GM10248 (cell line): ENCODE measurements around the gene CBR1.

Source experiments
- CTCF ChIA-PET: fragments of 300-600 bp; sonication (Branson Sonifier 250); formaldehyde crosslinking; extraction: SDS; loops from one replicate; lab custom pipeline; 2021; ENCODE audit warnings: antibody characterized with exemption; lab: Yijun Ruan, JAX
- POLR2A ChIA-PET: fragments of 350-650 bp; sonication (Branson Sonifier 250); formaldehyde crosslinking; extraction: SDS; loops from one replicate; lab custom pipeline; 2020; ENCODE audit warnings: antibody characterized with exemption; lab: Yijun Ruan, JAX
- DNase-seq: peaks from one replicate; pipeline ENCODE4 v3.0.0; 2012; ENCODE audit errors: extremely low spot score
- TF ChIP-seq, protein P1 (sequence below): IDR thresholded peaks from 2 replicates; pipeline ENCODE4 v1.5.1; 2012; ENCODE audit warnings: mild to moderate bottlenecking, low read depth; ENCODE audit errors: extremely low read depth, missing control alignments, control extremely low read depth

CBR1 gene

DNA sequence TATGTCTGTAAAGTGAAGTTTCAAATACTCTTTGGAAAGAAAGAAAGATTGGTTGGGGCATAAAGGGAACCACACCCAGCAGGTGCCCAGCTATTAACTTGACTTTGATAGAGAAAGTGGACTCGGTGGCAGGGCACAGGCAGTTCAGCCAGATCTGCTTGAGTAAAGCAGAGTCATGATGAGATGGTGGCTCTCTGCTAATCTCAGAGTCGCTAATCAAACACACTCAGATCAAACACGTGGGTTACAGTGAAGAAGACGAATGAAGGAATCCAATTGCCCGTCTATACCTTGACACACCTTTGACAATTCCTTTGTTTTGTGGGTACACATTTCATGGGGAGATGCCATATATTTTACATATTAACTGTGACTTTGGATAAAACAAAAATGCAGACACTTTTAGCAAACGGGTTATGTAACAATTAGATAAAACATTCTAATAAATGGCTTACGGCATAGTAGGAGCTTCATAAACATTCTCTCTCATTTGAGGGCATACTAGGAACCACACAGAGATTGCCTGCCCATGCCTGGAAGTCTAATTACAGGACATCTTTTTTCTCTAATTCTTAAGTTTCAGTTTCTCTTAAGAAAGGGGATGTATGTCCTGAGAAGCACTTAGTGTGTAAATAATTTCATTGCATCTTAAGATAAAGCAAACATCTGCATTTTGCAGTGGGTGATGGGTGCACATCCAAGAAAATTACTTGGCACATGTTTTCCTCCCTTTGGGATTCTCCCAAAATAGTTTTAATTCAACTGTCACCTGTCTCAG is 7.2 kb downstream of the CBR1 start:
- DNase-seq, result peak; percentile 31
- ChIA-PET CTCF (interaction anchor here (0.7 to 1.5 kb wide), 3 partner anchors 10 to 49 kb away, joined by 3 to 5 read pairs (median 4); no protein-coding TSS in a partner anchor), POLR2A (interaction anchor here (0.6 kb wide), 1 partner anchor 13 kb away, joined by 3 read pairs; no protein-coding TSS in a partner anchor)
- TF ChIP-seq, protein P1, sequence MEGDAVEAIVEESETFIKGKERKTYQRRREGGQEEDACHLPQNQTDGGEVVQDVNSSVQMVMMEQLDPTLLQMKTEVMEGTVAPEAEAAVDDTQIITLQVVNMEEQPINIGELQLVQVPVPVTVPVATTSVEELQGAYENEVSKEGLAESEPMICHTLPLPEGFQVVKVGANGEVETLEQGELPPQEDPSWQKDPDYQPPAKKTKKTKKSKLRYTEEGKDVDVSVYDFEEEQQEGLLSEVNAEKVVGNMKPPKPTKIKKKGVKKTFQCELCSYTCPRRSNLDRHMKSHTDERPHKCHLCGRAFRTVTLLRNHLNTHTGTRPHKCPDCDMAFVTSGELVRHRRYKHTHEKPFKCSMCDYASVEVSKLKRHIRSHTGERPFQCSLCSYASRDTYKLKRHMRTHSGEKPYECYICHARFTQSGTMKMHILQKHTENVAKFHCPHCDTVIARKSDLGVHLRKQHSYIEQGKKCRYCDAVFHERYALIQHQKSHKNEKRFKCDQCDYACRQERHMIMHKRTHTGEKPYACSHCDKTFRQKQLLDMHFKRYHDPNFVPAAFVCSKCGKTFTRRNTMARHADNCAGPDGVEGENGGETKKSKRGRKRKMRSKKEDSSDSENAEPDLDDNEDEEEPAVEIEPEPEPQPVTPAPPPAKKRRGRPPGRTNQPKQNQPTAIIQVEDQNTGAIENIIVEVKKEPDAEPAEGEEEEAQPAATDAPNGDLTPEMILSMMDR, result no peak

DNA sequence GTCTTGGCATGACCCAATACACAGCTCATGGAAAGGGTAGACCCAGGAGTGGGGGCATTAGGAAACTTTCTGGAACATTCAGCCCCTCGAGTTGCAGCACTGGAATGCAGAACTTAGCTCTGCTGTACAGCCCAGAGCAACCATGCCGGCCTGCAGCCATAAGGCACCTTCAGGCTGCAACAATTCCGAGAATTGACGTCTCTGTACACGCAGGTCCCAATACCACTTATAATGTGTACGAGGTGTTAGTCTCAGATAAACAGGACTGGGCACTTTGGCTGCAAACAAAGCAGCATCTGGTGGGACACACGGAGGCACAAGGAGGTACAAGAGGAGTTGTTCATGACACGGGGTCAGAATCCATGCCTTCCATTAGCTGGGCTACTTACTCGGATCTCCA is 7.9 kb downstream of the CBR1 start:
- POLR2A ChIA-PET, result no interaction called here
- TF ChIP-seq, protein P1, result no peak
- no peak for DNase-seq
- CTCF ChIA-PET, result interaction anchor here (0.9 to 1.6 kb wide), 2 partner anchors 47 to 50 kb away, joined by 3 read pairs; no protein-coding TSS in a partner anchor

DNA sequence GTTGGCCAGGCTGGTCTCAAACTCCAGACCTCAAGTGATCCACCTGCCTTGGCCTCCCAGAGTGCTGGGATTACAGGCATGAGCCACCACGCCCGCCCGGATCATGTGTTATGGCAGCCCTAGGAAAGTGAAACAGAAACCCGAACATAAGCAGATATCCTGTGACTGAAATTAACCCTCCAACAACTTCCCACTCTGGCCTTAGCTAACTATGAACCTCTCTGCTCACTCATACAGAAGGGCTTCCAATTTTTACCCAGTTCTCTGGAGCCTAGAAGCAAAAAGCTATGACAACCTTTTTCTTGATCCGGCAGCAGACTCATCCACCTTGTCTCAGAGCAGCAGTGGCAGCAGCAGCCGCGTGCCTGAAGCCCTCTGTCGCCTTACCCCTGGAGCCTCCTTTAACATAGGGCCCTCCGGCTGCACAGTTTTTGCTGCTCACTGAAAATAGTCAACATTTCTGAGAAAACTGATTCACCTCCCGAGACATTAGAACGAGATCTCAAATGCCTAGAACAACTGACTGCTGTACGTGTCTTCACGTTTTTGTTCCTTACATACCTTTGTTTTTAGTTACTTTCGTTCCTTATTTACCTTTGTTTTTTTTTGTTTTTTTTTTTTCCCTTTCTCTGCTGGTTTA is 9.3 kb downstream of the CBR1 start:
- TF ChIP-seq, protein P1, result no peak
- ChIA-PET CTCF (interaction anchor here (0.7 to 1.6 kb wide), 2 partner anchors 33 to 45 kb away, joined by 3 read pairs; no protein-coding TSS in a partner anchor), POLR2A (no interaction called here)
- peak; percentile 32 for DNase-seq

DNA sequence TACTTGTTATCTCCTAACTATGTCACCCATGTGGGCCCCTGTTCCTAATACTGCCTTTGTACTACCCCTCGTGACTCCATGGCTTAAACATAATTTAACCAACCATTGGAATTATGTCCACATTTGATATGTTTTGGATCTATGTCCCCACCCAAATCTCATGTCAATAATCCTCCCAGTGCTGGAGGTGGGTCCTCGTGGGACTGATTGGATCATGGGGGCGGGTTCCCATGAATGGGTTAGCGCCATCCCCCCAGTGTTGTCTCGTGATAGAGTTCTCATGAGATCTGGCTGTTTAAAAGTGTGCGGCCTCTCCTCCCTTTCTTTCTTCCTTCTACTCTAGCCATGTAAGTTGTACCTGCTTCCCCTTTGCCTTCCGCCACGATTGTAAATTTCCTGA is 9.8 kb downstream of the CBR1 start:
- ChIA-PET CTCF (interaction anchor here (0.7 kb wide), 1 partner anchor 32 kb away, joined by 3 read pairs; no protein-coding TSS in a partner anchor), POLR2A (no interaction called here)
- TF ChIP-seq, protein P1, result no peak
- DNase-seq, result no peak

DNA sequence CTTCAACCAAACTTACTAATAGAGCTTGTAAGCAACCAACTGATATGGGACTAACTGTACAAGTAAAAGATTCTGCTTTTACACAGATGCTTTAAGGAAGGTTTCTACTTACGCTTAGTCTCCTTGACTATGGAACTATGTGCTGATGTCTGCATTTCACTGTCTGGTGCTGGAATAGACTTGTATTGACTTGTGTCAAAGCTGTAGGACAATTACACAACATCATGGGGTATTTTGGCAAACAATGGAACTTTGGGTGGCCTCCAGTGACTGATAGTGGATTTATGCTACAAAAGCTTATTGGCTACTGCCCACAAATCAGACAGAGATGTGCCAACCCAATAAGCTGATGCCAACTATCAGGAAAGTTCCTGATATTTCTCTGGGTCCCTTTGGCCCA is 10.6 kb downstream of the CBR1 start:
- POLR2A ChIA-PET, result no interaction called here
- TF ChIP-seq, protein P1, result no peak
- CTCF ChIA-PET, result no interaction called here
- DNase-seq, result no peak

DNA sequence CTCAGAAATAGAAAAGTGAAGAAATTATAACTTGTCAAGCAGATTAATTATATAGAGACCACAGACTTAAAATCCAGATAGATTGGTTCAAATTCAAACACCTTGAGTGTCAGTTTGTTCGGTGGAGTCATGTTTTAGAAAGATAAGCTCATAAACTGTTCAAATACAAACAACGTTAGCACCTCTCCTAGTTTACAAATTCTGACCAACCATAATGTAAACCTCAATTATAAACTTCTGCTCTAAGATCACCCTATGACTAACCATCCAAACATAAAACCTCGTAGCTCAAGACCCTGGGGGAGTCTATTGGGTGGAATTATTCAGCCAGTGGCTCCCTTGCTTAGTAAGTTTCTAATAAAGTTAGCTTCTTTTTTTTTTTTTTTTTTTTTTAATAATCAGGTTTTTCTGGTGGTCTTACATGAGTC is 12.4 kb downstream of the CBR1 start:
- TF ChIP-seq, protein P1, result no peak
- DNase-seq, result no peak
- ChIA-PET CTCF (interaction anchor here (1.0 to 1.3 kb wide), 3 partner anchors 10 to 31 kb away, joined by 3 to 7 read pairs (median 3); no protein-coding TSS in a partner anchor), POLR2A (no interaction called here)
